NCI-H187 (cell line): Measurements from ENCODE around the gene SEC14L3.

Source experiments
- DNase-seq, 2 experiments: peaks; one replicate each; lab custom pipeline; 2025; lab: John Stamatoyannopoulos, UW

SEC14L3 gene

GRCh38 chr22:30422481-30423300, 49.1 kb downstream of the SEC14L3 start:
- DNase-seq: no peak

GRCh38 chr22:30421695-30422480, 49.9 kb downstream of the SEC14L3 start:
- DNase-seq: no peak

GRCh38 chr22:30420347-30421125, 51.3 kb downstream of the SEC14L3 start:
- DNase-seq: no peak

GRCh38 chr22:30416837-30417236, 55.0 kb downstream of the SEC14L3 start:
- DNase-seq: no peak

- no peak for DNase-seq
These were observed 55.4 kb downstream of the SEC14L3 start for GRCh38 chr22:30416403-30416802.

GRCh38 chr22:30414525-30415047, 57.2 kb downstream of the SEC14L3 start:
- DNase-seq: no peak

GRCh38 chr22:30413745-30414524, 57.9 kb downstream of the SEC14L3 start:
- DNase-seq: no peak

- no peak for DNase-seq
These were observed 58.8 kb downstream of the SEC14L3 start for GRCh38 chr22:30413001-30413400.

GRCh38 chr22:30411780-30412179, 60.0 kb downstream of the SEC14L3 start:
- no peak for DNase-seq
